HG03354 (cell line): Measurements from ENCODE around the gene KIAA1191.
"Not testable (repeated sequence)": the region's sequence is repeated elsewhere in the genome, so short reads cannot be mapped to it uniquely, and the experiment has no call there.

Experiments
- ATAC-seq: cut with Tn5 transposase; IDR thresholded peaks from one replicate; pipeline ENCODE4 v1.9.1; 2021; ENCODE audit warnings: mild to moderate bottlenecking; ENCODE audit not compliant: unreplicated experiment, poor library complexity, severe bottlenecking

The KIAA1191 gene

GRCh38 chr5:176334031-176334770, 27.4 kb downstream of the KIAA1191 start:
- ATAC-seq = no peak

- no peak for ATAC-seq
Observed at GRCh38 chr5:176320577-176320976, 41.0 kb downstream of the KIAA1191 start.

- no peak for ATAC-seq
Observed at GRCh38 chr5:176319827-176320554, 41.6 kb downstream of the KIAA1191 start.

GRCh38 chr5:176317534-176318374, 43.8 kb downstream of the KIAA1191 start:
- ATAC-seq = no peak

GRCh38 chr5:176305356-176305755, 56.2 kb downstream of the KIAA1191 start:
- ATAC-seq = not testable (repeated sequence)
